ENCODE data around the gene ELAC2.

- TF ChIP-seq POLR2A (IDR thresholded peaks at IDR 0.05) (no peak), CTCF (IDR thresholded peaks at IDR 0.05) (no peak)
These were observed 38.6 kb downstream of the ELAC2 start for GRCh38 chr17:12979246-12979645.
